Measurements from ENCODE around the gene SORCS2.
"Not testable (repeated sequence)": the region's sequence is repeated elsewhere in the genome, so short reads cannot be mapped to it uniquely, and the experiment has no call there.

Gene SORCS2

GRCh38 chr4:7598939-7599790 is 406.8 kb downstream of the SORCS2 start:
- Histone ChIP-seq H3K9me3 (ENCODE audit: control insufficient read depth, insufficient read depth, low read depth, low read length) (peaks cover 16% of the 10 kb centered on the region), H3K9ac (ENCODE audit: low read length) (no peak overlapping the region), H3K36me3 (ENCODE audit: control insufficient read depth, insufficient read depth, low read length) (no peaks in the 10 kb centered on the region), H3K27ac (ENCODE audit: low read depth, low read length) (no peak overlapping the region), H3K4me3 (ENCODE audit: low read depth, low read length) (no peak overlapping the region), H3K4me1 (ENCODE audit: control insufficient read depth, insufficient read depth, low read length) (peaks cover 19% of the 10 kb centered on the region), H3K27me3 (ENCODE audit: control insufficient read depth, insufficient read depth, low read length) (no peaks in the 10 kb centered on the region)

DNA sequence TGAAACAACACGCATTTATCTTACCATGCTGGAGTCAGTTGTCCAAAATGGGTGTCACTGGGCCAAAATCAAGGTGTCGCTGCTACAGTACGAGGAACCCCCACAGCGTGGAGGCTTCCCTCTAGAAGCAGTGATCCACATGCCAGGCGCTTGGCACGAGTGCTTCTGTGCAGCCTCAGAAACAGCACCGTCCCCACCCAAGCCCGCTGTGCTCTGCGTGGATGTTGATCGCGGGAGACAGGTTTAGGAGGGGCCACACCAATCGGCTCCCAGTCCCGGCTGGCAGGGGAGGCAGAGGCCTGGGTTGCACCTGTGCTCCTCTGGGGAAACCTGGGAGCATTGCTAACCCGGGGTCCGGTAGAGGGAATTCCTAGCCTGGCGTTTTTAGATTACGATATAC is 407.9 kb downstream of the SORCS2 start:
- Histone ChIP-seq H3K9ac (ENCODE audit: low read length) (no peak overlapping the region), H3K4me3 (ENCODE audit: low read depth, low read length) (no peak overlapping the region), H3K27ac (ENCODE audit: low read depth, low read length) (no peak overlapping the region), H3K36me3 (ENCODE audit: control insufficient read depth, insufficient read depth, low read length) (no peaks in the 10 kb centered on the region), H3K9me3 (ENCODE audit: control insufficient read depth, insufficient read depth, low read depth, low read length) (peaks cover 21% of the 10 kb centered on the region), H3K4me1 (ENCODE audit: control insufficient read depth, insufficient read depth, low read length) (peaks cover 14% of the 10 kb centered on the region), H3K27me3 (ENCODE audit: control insufficient read depth, insufficient read depth, low read length) (no peaks in the 10 kb centered on the region)

- not testable (repeated sequence) for H3K27me3 ChIP-seq (ENCODE audit: control insufficient read depth, insufficient read depth, low read length); H3K4me3 ChIP-seq (ENCODE audit: low read depth, low read length); H3K4me1 ChIP-seq (ENCODE audit: control insufficient read depth, insufficient read depth, low read length); H3K9ac ChIP-seq (ENCODE audit: low read length); H3K27ac ChIP-seq (ENCODE audit: low read depth, low read length); H3K36me3 ChIP-seq (ENCODE audit: control insufficient read depth, insufficient read depth, low read length)
- H3K9me3 ChIP-seq (ENCODE audit: control insufficient read depth, insufficient read depth, low read depth, low read length) = peaks cover 22% of the 10 kb centered on the region
Measured at GRCh38 chr4:7602166-7602565, 409.8 kb downstream of the SORCS2 start.

DNA sequence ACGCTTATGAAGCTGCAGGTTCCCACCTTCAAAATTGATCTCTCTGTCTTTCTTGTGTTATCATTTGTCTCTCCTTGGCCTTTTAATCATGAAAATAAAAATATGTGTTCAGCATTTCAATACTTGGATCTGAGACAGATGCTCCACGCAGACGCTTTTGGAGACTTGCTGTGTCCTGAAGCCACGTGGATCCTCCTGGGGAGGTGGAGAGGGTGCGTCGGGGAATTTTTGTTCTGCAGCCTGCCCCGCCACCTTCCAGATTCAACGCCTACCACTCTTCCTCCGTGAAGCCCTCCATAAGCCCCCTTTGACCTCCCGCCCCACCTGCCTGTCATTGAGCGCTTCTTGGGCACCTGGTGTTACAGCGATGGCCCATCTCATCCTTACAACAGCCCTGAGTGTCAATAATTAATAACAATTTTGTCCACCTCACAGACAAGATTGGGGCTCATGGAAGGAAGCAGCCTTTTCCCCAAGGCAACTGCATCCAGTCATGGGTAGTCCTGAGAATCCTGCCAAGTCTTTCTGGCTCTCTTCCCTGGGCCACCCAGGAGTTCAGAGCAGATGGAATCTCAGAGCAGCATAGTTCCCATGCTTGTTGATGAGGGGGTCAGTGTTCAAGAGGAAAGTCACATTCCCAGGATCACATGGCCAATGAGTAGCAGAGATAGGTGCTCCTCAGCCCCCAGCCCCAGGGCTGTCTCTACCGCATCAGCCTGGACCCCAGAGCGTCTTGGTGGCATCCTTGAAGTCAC is 415.0 kb downstream of the SORCS2 start:
- no peaks in the 10 kb centered on the region for H3K4me1 ChIP-seq (ENCODE audit: control insufficient read depth, insufficient read depth, low read length)
- no peak overlapping the region for H3K4me3 ChIP-seq (ENCODE audit: low read depth, low read length)
- H3K27me3 ChIP-seq (ENCODE audit: control insufficient read depth, insufficient read depth, low read length) = 0 out of 2 replicates have a peak, but pooled peaks cover 7% of the 10 kb centered on the region
- peaks cover 22% of the 10 kb centered on the region for H3K9me3 ChIP-seq (ENCODE audit: control insufficient read depth, insufficient read depth, low read depth, low read length)
- no peak overlapping the region for H3K27ac ChIP-seq (ENCODE audit: low read depth, low read length)
- no peak overlapping the region for H3K9ac ChIP-seq (ENCODE audit: low read length)
- H3K36me3 ChIP-seq (ENCODE audit: control insufficient read depth, insufficient read depth, low read length) = no peaks in the 10 kb centered on the region

GRCh38 chr4:7608046-7608445 is 415.7 kb downstream of the SORCS2 start:
- no peak overlapping the region for H3K4me3 ChIP-seq (ENCODE audit: low read depth, low read length)
- H3K27me3 ChIP-seq (ENCODE audit: control insufficient read depth, insufficient read depth, low read length) = 0 out of 2 replicates have a peak, but pooled peaks cover 7% of the 10 kb centered on the region
- H3K9me3 ChIP-seq (ENCODE audit: control insufficient read depth, insufficient read depth, low read depth, low read length) = peaks cover 16% of the 10 kb centered on the region
- no peaks in the 10 kb centered on the region for H3K36me3 ChIP-seq (ENCODE audit: control insufficient read depth, insufficient read depth, low read length)
- H3K27ac ChIP-seq (ENCODE audit: low read depth, low read length) = no peak overlapping the region
- H3K4me1 ChIP-seq (ENCODE audit: control insufficient read depth, insufficient read depth, low read length) = no peaks in the 10 kb centered on the region
- no peak overlapping the region for H3K9ac ChIP-seq (ENCODE audit: low read length)

DNA sequence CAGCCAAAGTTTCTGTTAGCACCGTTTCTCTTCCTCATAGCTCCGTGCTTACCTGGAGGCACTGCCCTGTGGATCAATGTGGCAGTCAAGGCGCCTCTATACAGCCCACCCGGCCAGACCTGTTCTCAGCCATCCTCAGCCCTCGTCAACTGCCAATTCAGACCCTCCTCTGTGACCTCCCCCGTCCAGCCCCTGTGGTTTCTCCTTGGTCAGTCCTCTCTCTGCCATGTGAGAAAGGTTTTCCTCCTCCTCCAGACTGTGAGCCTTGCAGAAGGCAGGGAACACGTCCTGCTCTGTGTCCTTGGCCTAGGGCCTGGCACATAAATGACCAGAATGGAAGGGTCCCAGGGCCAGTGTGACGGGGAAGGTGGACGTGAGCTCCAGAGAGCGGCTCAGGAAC is 417.0 kb downstream of the SORCS2 start:
- Histone ChIP-seq H3K9me3 (ENCODE audit: control insufficient read depth, insufficient read depth, low read depth, low read length) (peaks cover 5% of the 10 kb centered on the region; the same call in 1 of the 2 replicates), H3K9ac (ENCODE audit: low read length) (no peak overlapping the region), H3K4me1 (ENCODE audit: control insufficient read depth, insufficient read depth, low read length) (no peaks in the 10 kb centered on the region), H3K27ac (ENCODE audit: low read depth, low read length) (no peak overlapping the region), H3K4me3 (ENCODE audit: low read depth, low read length) (no peak overlapping the region), H3K36me3 (ENCODE audit: control insufficient read depth, insufficient read depth, low read length) (no peaks in the 10 kb centered on the region), H3K27me3 (ENCODE audit: control insufficient read depth, insufficient read depth, low read length) (0 out of 2 replicates have a peak, but pooled peaks cover 7% of the 10 kb centered on the region)

DNA sequence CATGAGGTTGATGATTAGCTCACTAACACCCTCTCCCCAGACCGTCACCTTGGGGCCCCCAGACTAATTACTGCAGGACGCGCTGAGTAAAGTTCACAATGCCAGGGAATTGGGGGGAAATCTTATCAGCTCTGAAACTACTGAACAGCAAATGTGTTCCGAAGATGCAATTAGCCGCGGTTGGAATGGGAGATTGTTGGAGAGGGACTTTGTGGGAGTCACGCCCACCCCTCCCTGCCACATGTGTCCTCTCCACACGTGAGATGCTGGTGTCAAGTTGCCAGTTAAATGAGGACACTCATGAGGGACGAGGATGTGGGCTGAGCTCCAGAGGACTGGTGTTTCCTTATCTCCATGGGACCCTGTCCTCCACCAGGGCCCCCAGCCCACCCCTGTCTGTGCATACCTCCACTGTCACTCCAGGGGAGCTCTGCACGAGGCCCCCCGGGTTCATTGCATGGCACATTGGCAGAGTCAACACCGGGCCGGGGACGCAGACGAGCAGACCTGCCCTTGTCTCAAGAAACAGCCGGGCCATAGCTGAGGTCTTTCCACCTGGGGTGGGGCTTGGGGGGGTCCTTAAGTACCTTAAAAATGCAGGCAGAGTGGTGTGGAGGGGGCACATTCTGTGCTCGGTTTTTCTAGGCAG is 417.8 kb downstream of the SORCS2 start:
- Histone ChIP-seq H3K4me3 (ENCODE audit: low read depth, low read length) (no peak overlapping the region), H3K9me3 (ENCODE audit: control insufficient read depth, insufficient read depth, low read depth, low read length) (peaks cover 2% of the 10 kb centered on the region; the same call in 1 of the 2 replicates), H3K36me3 (ENCODE audit: control insufficient read depth, insufficient read depth, low read length) (no peaks in the 10 kb centered on the region), H3K4me1 (ENCODE audit: control insufficient read depth, insufficient read depth, low read length) (no peaks in the 10 kb centered on the region), H3K27ac (ENCODE audit: low read depth, low read length) (no peak overlapping the region), H3K27me3 (ENCODE audit: control insufficient read depth, insufficient read depth, low read length) (0 out of 2 replicates have a peak, but pooled peaks cover 7% of the 10 kb centered on the region), H3K9ac (ENCODE audit: low read length) (no peak overlapping the region)

GRCh38 chr4:7610841-7611240 is 418.5 kb downstream of the SORCS2 start:
- Histone ChIP-seq H3K36me3 (ENCODE audit: control insufficient read depth, insufficient read depth, low read length) (no peaks in the 10 kb centered on the region), H3K9me3 (ENCODE audit: control insufficient read depth, insufficient read depth, low read depth, low read length) (no peaks in the 10 kb centered on the region), H3K9ac (ENCODE audit: low read length) (no peak overlapping the region), H3K4me3 (ENCODE audit: low read depth, low read length) (no peak overlapping the region), H3K4me1 (ENCODE audit: control insufficient read depth, insufficient read depth, low read length) (no peaks in the 10 kb centered on the region), H3K27me3 (ENCODE audit: control insufficient read depth, insufficient read depth, low read length) (0 out of 2 replicates have a peak, but pooled peaks cover 4% of the 10 kb centered on the region), H3K27ac (ENCODE audit: low read depth, low read length) (no peak overlapping the region)

- no peaks in the 10 kb centered on the region for H3K9me3 ChIP-seq (ENCODE audit: control insufficient read depth, insufficient read depth, low read depth, low read length)
- H3K4me3 ChIP-seq (ENCODE audit: low read depth, low read length) = no peak overlapping the region
- no peak overlapping the region for H3K9ac ChIP-seq (ENCODE audit: low read length)
- no peaks in the 10 kb centered on the region for H3K4me1 ChIP-seq (ENCODE audit: control insufficient read depth, insufficient read depth, low read length)
- no peaks in the 10 kb centered on the region for H3K36me3 ChIP-seq (ENCODE audit: control insufficient read depth, insufficient read depth, low read length)
- peaks cover 2% of the 10 kb centered on the region; the same call in 1 of the 2 replicates for H3K27me3 ChIP-seq (ENCODE audit: control insufficient read depth, insufficient read depth, low read length)
- no peak overlapping the region for H3K27ac ChIP-seq (ENCODE audit: low read depth, low read length)
Measured at GRCh38 chr4:7612311-7612897, 420.1 kb downstream of the SORCS2 start.

DNA sequence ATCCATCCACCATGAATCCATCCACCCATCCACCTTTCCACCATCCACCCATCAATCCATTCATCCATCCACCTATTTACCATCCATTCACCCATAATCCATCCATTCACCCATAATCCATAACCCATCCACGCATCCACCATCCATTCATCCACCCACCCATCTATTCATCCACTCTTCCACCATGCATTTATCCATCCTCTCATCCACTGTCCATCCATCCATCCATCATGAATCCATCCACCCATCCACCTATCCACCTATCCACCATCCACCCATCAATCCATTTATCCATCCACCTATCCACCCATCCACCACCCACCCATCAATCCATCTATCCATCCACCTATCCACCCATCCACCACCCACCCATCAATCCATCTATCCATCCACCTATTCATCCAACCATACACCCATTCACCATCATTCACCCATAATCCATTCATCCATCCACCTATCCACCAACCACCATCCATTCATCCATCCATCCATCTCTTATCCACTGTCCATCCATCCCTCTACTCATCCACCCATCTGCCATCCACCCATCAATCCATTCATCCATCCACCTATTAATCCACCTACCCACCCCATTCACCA is 422.1 kb downstream of the SORCS2 start:
- Histone ChIP-seq H3K4me3 (ENCODE audit: low read depth, low read length) (no peak overlapping the region), H3K27me3 (ENCODE audit: control insufficient read depth, insufficient read depth, low read length) (no peaks in the 10 kb centered on the region; the same call in 1 of the 2 replicates), H3K9me3 (ENCODE audit: control insufficient read depth, insufficient read depth, low read depth, low read length) (no peaks in the 10 kb centered on the region), H3K9ac (ENCODE audit: low read length) (no peak overlapping the region), H3K4me1 (ENCODE audit: control insufficient read depth, insufficient read depth, low read length) (no peaks in the 10 kb centered on the region), H3K36me3 (ENCODE audit: control insufficient read depth, insufficient read depth, low read length) (no peaks in the 10 kb centered on the region), H3K27ac (ENCODE audit: low read depth, low read length) (no peak overlapping the region)
